Renal cortical epithelial cell (primary cell): ENCODE measurements around the gene SERPINB1. TPM values are rescaled to one million over a fixed set of nuclear protein-coding genes. Genes with fewer than 3 reads are reported as not detected.
"Not testable (repeated sequence)": the region's sequence is repeated elsewhere in the genome, so short reads cannot be mapped to it uniquely, and the experiment has no call there.

Experiments
- DNase-seq: peaks from one replicate; pipeline ENCODE4 v3.0.0-alpha.2; 2011; ENCODE audit warnings: low read depth
- total RNA-seq: library from RNA; depleted of rRNA; stranded (reverse); fragments of >200 nt; gene quantifications from 2 replicates; pipeline ENCODE4 v1.2.3, GENCODE V29; 2014

SERPINB1 gene
- 43.6 and 79.7 TPM in 2 replicates for total RNA-seq

GRCh38 chr6:2841264-2842138 is at the start of gene SERPINB1:
Gene SERPINB1 (minus strand): TSS chr6:2841863. CDS start chr6:2840586, 1,277 bp downstream.
- DNase-seq, result peak; percentile 89

GRCh38 chr6:2890976-2891767 is 49.5 kb upstream of the SERPINB1 start:
- DNase-seq, result no peak

- DNase-seq, result no peak
Measured at GRCh38 chr6:2885967-2886735, 44.5 kb upstream of the SERPINB1 start.

- DNase-seq, result no peak
Measured at GRCh38 chr6:2884804-2885203, 43.1 kb upstream of the SERPINB1 start.

- DNase-seq, result no peak
Measured at GRCh38 chr6:2883673-2884072, 42.0 kb upstream of the SERPINB1 start.

GRCh38 chr6:2881423-2881822 is 39.8 kb upstream of the SERPINB1 start:
- no peak for DNase-seq

- DNase-seq, result not testable (repeated sequence)
Measured at GRCh38 chr6:2880156-2880555, 38.5 kb upstream of the SERPINB1 start.

- DNase-seq, result no peak
Measured at GRCh38 chr6:2877960-2878359, 36.3 kb upstream of the SERPINB1 start.

- peak; percentile 95 for DNase-seq
Measured at GRCh38 chr6:2877057-2877882, 35.6 kb upstream of the SERPINB1 start.

- DNase-seq, result peak; percentile 100
Measured at GRCh38 chr6:2876210-2877056, 34.8 kb upstream of the SERPINB1 start.

GRCh38 chr6:2875359-2876191 is 33.9 kb upstream of the SERPINB1 start:
- no peak for DNase-seq

- DNase-seq, result no peak
Measured at GRCh38 chr6:2873643-2874042, 32.0 kb upstream of the SERPINB1 start.

GRCh38 chr6:2872423-2873358 is 31.0 kb upstream of the SERPINB1 start:
- DNase-seq, result no peak

- DNase-seq, result no peak
Measured at GRCh38 chr6:2871953-2872352, 30.3 kb upstream of the SERPINB1 start.

GRCh38 chr6:2871102-2871501 is 29.4 kb upstream of the SERPINB1 start:
- DNase-seq, result no peak

- no peak for DNase-seq
Measured at GRCh38 chr6:2870046-2870636, 28.5 kb upstream of the SERPINB1 start.

- DNase-seq, result peak; percentile 84
Measured at GRCh38 chr6:2868637-2869036, 27.0 kb upstream of the SERPINB1 start.
